ENCODE measurements around the gene PLEKHA5. TPM values are rescaled to one million over a fixed set of nuclear protein-coding genes. Genes with fewer than 3 reads are reported as not detected.
"Not testable (repeated sequence)": the region's sequence is repeated elsewhere in the genome, so short reads cannot be mapped to it uniquely, and the experiment has no call there.

Gene PLEKHA5
- total RNA-seq, 2 experiments from 2014 or later: 2.1 to 3.2 TPM

DNA sequence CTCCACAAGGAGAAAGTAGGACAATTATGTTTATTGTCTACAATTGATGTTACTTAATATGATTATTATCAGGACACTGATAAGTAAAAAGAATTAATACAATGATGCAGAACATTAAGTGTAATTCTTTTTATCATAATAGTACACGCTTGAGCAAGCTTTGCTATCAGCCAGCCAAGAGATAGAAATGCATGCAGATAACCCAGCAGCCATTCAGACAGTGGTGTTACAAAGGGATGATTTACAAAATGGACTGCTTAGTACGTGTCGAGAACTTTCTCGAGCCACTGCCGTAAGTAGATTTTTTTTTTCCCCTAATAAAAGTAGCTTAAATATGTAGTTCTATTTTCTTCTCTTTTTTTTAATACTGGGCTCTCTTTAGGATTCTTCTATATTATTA lies 192.8 kb downstream of the PLEKHA5 start:
- Mint-ChIP-seq H3K36me3 (ENCODE audit: low read depth) (no peaks in the 10 kb centered on the region), H3K4me3 (no peak overlapping the region), H3K9me3 (no peaks in the 10 kb centered on the region), H3K27ac (no peak overlapping the region), H3K27me3 (no peaks in the 10 kb centered on the region), H3K4me1 (ENCODE audit: low read depth) (no peaks in the 10 kb centered on the region)
- intact Hi-C loops (cut with micrococcal nuclease): no loop called here
- TF ChIP-seq, protein P1, sequence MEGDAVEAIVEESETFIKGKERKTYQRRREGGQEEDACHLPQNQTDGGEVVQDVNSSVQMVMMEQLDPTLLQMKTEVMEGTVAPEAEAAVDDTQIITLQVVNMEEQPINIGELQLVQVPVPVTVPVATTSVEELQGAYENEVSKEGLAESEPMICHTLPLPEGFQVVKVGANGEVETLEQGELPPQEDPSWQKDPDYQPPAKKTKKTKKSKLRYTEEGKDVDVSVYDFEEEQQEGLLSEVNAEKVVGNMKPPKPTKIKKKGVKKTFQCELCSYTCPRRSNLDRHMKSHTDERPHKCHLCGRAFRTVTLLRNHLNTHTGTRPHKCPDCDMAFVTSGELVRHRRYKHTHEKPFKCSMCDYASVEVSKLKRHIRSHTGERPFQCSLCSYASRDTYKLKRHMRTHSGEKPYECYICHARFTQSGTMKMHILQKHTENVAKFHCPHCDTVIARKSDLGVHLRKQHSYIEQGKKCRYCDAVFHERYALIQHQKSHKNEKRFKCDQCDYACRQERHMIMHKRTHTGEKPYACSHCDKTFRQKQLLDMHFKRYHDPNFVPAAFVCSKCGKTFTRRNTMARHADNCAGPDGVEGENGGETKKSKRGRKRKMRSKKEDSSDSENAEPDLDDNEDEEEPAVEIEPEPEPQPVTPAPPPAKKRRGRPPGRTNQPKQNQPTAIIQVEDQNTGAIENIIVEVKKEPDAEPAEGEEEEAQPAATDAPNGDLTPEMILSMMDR (IDR thresholded peaks at IDR 0.05): no peak
- no peak for ATAC-seq
- DNase-seq: no peak
- ChIA-PET POLR2A (no interaction called here), CTCF (no interaction called here)

DNA sequence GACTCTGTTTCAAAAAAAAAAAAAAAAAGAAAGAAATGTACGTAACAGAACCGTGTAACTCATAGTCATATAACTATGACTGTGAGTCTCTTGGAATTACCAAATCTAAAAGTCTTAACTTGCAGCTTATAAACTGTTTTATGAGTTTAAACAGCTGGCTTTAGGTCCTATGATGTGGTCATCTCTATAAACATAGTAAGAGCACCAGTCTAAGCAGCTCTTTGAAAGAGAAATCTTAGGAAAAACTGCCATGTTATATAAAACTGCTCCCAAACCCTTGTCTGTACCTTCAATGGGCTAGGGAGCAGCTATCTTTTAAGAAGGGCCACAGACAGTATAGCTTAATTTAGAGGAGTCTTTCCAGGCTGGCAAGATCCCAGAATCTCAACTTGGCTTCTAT lies 194.3 kb downstream of the PLEKHA5 start:
- POLR2A ChIA-PET: interaction anchor here (0.8 kb wide), 1 partner anchor 10 kb away, joined by 3 read pairs; no protein-coding TSS in a partner anchor
- H3K27ac Mint-ChIP-seq: no peak overlapping the region
- ATAC-seq: no peak
- H3K9me3 Mint-ChIP-seq: peaks cover 5% of the 10 kb centered on the region
- no peaks in the 10 kb centered on the region for H3K27me3 Mint-ChIP-seq
- no peaks in the 10 kb centered on the region for H3K4me1 Mint-ChIP-seq (ENCODE audit: low read depth)
- CTCF ChIA-PET: interaction anchor here (0.7 kb wide), 1 partner anchor 47 kb away, joined by 4 read pairs; no protein-coding TSS in a partner anchor
- H3K4me3 Mint-ChIP-seq: no peak overlapping the region
- DNase-seq: no peak
- TF ChIP-seq, protein P1 (IDR thresholded peaks at IDR 0.05): no peak
- H3K36me3 Mint-ChIP-seq (ENCODE audit: low read depth): no peaks in the 10 kb centered on the region
- intact Hi-C loops (cut with micrococcal nuclease): no loop called here

DNA sequence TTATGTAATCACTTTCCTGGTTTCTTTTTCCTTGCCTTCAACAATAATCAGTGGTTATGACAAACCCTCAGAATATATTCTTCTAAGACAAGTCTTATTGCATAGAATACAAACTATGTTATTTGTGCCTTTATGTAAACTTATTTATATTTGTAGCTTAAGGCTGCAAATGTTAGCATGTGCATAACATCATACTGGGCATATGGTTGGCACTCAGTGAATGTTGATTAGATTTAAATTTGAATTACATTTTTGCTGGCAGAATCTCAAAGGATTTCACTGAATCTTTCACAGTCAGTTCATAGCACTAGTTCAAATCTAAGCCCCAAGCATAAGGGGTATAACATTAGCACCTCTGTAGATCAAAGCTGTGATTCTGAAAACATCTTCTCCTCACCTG lies 196.6 kb downstream of the PLEKHA5 start:
- Mint-ChIP-seq H3K4me1 (ENCODE audit: low read depth) (no peaks in the 10 kb centered on the region), H3K4me3 (no peak overlapping the region), H3K27ac (no peak overlapping the region), H3K36me3 (ENCODE audit: low read depth) (no peaks in the 10 kb centered on the region), H3K9me3 (peaks cover 5% of the 10 kb centered on the region), H3K27me3 (no peaks in the 10 kb centered on the region)
- no peak for DNase-seq
- ChIA-PET CTCF (no interaction called here), POLR2A (no interaction called here)
- TF ChIP-seq, protein P1 (IDR thresholded peaks at IDR 0.05): no peak
- intact Hi-C loops (cut with micrococcal nuclease): no loop called here
- ATAC-seq: no peak

DNA sequence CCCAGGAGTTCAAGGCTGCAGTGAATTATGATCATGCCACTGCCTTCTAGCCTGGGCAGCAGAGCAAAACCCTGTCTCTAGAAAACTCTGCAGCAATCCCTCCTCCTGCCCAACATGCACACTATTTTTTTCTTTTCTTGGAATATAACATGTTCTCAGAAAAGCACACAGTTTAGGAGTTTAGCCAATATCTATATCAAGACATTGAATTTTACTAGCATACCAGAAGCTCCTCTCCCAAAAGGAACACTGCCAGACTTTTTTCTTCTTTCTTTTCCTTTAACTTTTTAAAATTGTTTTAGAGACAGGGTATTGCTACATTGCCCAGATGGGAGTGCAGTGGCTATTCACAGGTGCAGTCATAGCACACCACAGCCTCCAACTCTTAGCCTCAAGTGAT lies 202.7 kb downstream of the PLEKHA5 start:
- Mint-ChIP-seq H3K4me3 (no peak overlapping the region), H3K36me3 (ENCODE audit: low read depth) (no peaks in the 10 kb centered on the region), H3K4me1 (ENCODE audit: low read depth) (no peaks in the 10 kb centered on the region), H3K27ac (no peak overlapping the region), H3K9me3 (peaks cover 5% of the 10 kb centered on the region), H3K27me3 (no peaks in the 10 kb centered on the region)
- ATAC-seq: no peak
- ChIA-PET CTCF (no interaction called here), POLR2A (no interaction called here)
- DNase-seq: no peak
- intact Hi-C loops (cut with micrococcal nuclease): no loop called here
- TF ChIP-seq, protein P1 (IDR thresholded peaks at IDR 0.05): no peak

DNA sequence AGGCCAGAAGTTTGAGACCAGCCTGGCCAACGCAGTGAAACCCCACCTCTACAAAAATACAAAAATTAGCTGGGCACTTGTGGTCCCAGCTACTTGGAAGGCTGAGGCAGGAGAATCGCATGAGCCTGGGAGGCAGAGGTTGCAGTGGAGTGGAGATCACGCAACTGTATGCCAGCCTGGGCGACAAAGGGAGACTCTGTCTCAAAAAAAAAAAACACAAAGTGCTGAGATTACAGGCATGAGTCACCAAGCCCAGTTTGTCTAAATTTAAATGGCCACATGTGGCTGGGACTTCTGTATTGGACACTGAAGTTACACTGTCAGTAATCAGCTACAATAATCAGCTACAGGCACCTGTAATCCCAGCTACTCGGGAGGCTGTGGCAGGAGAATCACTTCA lies 208.9 kb downstream of the PLEKHA5 start:
- Mint-ChIP-seq H3K27ac (no peak overlapping the region), H3K36me3 (ENCODE audit: low read depth) (peaks cover 3% of the 10 kb centered on the region), H3K27me3 (no peaks in the 10 kb centered on the region), H3K4me1 (ENCODE audit: low read depth) (no peaks in the 10 kb centered on the region), H3K9me3 (peaks cover 5% of the 10 kb centered on the region), H3K4me3 (no peak overlapping the region)
- intact Hi-C loops (cut with micrococcal nuclease): no loop called here
- DNase-seq (no peak), ATAC-seq (no peak)
- ChIA-PET POLR2A (interaction anchor here (0.5 kb wide), 1 partner anchor 1244 kb away, joined by 4 read pairs; no protein-coding TSS in a partner anchor), CTCF (no interaction called here)
- TF ChIP-seq, protein P1 (IDR thresholded peaks at IDR 0.05): no peak

DNA sequence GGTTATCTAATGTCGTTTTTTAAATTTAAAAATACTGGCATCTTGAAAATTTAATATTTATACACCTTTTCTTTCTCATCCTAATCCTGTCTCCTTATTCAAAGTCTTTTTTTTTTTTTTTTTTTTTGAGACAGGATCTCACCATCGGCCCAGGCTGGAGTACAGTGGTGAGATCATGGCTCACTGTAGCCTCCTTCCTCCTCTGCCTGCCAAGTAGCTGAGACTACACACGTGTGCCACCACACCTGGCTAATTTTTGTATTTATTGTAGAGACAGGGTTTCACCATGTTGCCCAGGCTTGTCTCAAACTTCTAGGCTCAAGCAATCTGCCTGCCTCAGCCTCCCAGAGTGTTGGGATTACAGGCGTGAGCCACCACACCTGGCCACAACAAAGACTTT lies 221.3 kb downstream of the PLEKHA5 start:
- intact Hi-C loops (cut with micrococcal nuclease); H3K4me3 Mint-ChIP-seq; DNase-seq; ATAC-seq; POLR2A ChIA-PET; CTCF ChIA-PET; H3K36me3 Mint-ChIP-seq (ENCODE audit: low read depth); H3K27me3 Mint-ChIP-seq; H3K4me1 Mint-ChIP-seq (ENCODE audit: low read depth); H3K9me3 Mint-ChIP-seq; H3K27ac Mint-ChIP-seq: not testable (repeated sequence)

Data from activated CD8-positive, alpha-beta T cell treated with anti-CD3 and anti-CD28 coated beads for 36 hours (primary cell).